ENCODE measurements around the gene PRSS48. TPM values are rescaled to one million over a fixed set of nuclear protein-coding genes. Genes with fewer than 3 reads are reported as not detected.

The PRSS48 gene
- total and polyA plus RNA-seq, 12 donors = not detected

DNA sequence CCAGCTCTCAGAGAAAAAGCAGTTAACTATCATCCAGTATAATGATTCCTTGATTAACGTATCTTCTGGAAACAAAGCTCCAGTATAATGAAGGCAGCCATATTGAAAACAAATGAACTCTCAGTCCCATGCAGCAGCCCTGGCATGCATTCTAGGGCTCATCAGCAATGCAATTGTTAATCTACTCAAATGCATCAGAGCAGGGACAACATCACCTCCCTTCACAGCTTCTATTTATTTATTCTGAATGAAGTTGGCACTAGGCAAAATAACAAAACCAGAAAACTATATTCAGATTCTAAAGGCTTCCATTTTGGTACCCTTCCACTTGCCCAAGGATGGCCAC lies 37.0 kb downstream of the PRSS48 start:
- H3K27me3 ChIP-seq = no peaks in the 10 kb centered on the region
- no peaks in the 10 kb centered on the region for H3K36me3 ChIP-seq (replicated peaks in 1 of 2)
- H3K9me3 ChIP-seq (replicated peaks in 1 of 3) = no peaks in the 10 kb centered on the region
- no peak overlapping the region for H3K4me3 ChIP-seq
- intact Hi-C loops (cut with DNase I) = no loop called here
- TF ChIP-seq POLR2A (IDR thresholded peaks at IDR 0.05) = no peak
- TF ChIP-seq, protein P1, sequence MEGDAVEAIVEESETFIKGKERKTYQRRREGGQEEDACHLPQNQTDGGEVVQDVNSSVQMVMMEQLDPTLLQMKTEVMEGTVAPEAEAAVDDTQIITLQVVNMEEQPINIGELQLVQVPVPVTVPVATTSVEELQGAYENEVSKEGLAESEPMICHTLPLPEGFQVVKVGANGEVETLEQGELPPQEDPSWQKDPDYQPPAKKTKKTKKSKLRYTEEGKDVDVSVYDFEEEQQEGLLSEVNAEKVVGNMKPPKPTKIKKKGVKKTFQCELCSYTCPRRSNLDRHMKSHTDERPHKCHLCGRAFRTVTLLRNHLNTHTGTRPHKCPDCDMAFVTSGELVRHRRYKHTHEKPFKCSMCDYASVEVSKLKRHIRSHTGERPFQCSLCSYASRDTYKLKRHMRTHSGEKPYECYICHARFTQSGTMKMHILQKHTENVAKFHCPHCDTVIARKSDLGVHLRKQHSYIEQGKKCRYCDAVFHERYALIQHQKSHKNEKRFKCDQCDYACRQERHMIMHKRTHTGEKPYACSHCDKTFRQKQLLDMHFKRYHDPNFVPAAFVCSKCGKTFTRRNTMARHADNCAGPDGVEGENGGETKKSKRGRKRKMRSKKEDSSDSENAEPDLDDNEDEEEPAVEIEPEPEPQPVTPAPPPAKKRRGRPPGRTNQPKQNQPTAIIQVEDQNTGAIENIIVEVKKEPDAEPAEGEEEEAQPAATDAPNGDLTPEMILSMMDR (IDR thresholded peaks at IDR 0.05) = no peak
- H3K27ac ChIP-seq = no peak overlapping the region
- 86 to 94% (median 93%) methylated on average over 1 of the region's 1 CpG for WGBS, 4 donors
- no peak for DNase-seq
- peaks cover 4 to 26% of the 10 kb centered on the region in 2 donors for H3K4me1 ChIP-seq (replicated peaks in 1 of 2)

- 81 to 94% (median 88%) methylated on average over 1 of the region's 1 CpG for WGBS, 4 donors
- H3K4me1 ChIP-seq (replicated peaks in 1 of 2) = peaks cover 4 to 26% of the 10 kb centered on the region in 2 donors
- H3K27ac ChIP-seq = peak overlapping the region in 1 of 5 donors; percentile 21
- no peaks in the 10 kb centered on the region for H3K27me3 ChIP-seq
- no peak for DNase-seq
- no peaks in the 10 kb centered on the region for H3K9me3 ChIP-seq (replicated peaks in 1 of 3)
- intact Hi-C loops (cut with DNase I) = no loop called here
- H3K4me3 ChIP-seq = no peak overlapping the region
- TF ChIP-seq POLR2A (IDR thresholded peaks at IDR 0.05) = no peak
- TF ChIP-seq, protein P1 (IDR thresholded peaks at IDR 0.05) = no peak
- H3K36me3 ChIP-seq (replicated peaks in 1 of 2) = no peaks in the 10 kb centered on the region
Observed at GRCh38 chr4:151314479-151314878, 37.5 kb downstream of the PRSS48 start.

DNA sequence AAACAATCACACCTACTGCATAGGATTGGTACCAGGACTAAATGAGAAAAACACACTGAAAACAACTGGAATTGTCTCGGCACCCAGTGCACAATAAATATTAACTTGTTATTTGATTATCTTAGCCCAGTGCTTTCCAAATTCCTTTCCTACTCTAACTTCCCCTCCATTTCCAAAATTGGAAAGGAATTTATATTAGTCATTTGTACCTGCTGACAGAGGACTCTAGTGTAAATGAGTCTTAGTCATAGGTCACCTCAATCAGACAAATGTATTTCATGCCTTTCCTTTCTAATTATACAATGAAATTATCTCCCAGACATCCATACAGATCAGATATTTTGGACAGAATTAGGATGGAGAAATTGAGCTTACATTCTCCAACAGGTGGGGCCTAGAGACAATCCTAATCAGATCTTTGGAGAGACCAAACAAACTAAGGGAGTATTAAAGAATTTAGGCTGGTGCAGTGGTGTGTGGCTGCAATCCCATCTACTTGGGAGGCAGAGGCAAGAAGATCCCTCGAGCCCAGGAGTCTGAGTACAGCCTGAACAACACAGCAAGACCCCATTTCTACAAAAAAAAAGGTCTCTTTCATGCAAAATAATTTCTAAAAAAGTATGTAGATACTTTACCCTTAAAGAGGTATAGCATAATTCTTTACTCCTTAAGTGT lies 38.4 kb downstream of the PRSS48 start:
- peaks cover 4 to 26% of the 10 kb centered on the region in 2 donors for H3K4me1 ChIP-seq (replicated peaks in 1 of 2)
- no peak overlapping the region for H3K4me3 ChIP-seq
- 65 to 67% (median 66%) methylated on average over 2 of the region's 2 CpGs for WGBS, 4 donors
- intact Hi-C loops (cut with DNase I) = no loop called here
- H3K27ac ChIP-seq = no peak overlapping the region
- no peak for DNase-seq
- H3K27me3 ChIP-seq = no peaks in the 10 kb centered on the region
- TF ChIP-seq, protein P1 (IDR thresholded peaks at IDR 0.05) = no peak
- no peak for TF ChIP-seq POLR2A (IDR thresholded peaks at IDR 0.05)
- no peaks in the 10 kb centered on the region for H3K9me3 ChIP-seq (replicated peaks in 1 of 3)
- no peaks in the 10 kb centered on the region for H3K36me3 ChIP-seq (replicated peaks in 1 of 2)

DNA sequence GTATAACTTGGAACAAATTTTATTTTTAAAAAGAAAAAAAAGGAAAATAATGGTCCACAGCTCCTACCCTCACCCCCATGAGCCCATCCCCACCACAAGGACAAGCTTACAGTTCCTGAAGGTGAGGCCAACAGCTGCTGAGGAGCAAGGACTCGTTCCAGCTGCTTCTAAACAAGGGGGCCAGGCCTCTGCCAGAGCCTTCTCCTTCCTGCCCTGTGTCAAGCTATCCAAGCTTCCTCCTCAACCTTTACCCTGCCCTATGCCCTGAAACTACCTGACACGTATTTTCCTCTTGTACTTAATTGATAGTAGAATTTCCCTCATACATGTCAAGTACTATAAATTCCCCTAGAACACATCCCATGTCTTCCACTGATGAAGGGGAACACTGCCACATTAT lies 39.7 kb downstream of the PRSS48 start:
- Histone ChIP-seq H3K36me3 (replicated peaks in 1 of 2) (no peaks in the 10 kb centered on the region), H3K27ac (no peak overlapping the region), H3K9me3 (replicated peaks in 1 of 3) (no peaks in the 10 kb centered on the region), H3K4me1 (replicated peaks in 1 of 2) (peaks cover 4 to 30% of the 10 kb centered on the region in 2 donors), H3K4me3 (no peak overlapping the region), H3K27me3 (no peaks in the 10 kb centered on the region)
- no peak for DNase-seq
- TF ChIP-seq POLR2A (IDR thresholded peaks at IDR 0.05) = no peak
- TF ChIP-seq, protein P1 (IDR thresholded peaks at IDR 0.05) = no peak
- intact Hi-C loops (cut with DNase I) = no loop called here
- WGBS, 4 donors = 47 to 62% (median 54%) methylated on average over 2 of the region's 2 CpGs
